ENCODE data around the gene NRF1.

DNA sequence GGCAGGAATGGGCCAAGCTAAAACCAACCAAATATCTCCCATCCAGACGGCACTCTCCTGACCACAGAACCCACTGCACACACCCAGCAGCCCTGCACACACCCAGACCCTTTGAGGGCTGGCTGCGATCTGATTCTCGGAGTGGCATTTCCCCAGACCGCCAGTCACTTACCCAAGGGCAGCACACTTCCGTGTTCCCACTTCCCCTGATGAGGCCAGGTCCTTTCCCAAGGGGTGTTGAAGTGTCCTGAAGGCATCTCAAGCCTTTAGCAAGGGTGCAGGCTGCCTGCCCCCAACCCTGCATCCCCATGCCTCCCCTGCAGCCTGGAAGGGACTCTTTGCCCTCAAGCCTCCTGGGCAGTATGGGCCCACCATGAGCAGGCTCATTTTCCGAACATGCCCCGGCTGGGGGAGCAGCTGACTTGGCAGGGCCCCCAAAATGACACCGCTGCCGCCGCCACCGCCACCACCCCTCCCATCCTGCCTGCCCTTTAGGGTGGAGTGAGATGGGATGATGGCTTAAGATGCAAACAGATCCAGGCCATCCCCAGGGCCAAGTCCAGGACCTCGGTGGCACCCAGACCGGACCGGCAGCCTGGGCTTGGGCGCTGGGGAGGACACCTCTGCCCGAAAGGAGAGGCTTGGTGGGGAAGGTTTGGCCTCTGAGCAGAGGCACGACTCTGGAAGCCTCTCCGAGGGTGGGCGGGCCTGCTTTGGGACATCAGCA is 159.8 kb downstream of the NRF1 start:
- TF ChIP-seq, protein P1, sequence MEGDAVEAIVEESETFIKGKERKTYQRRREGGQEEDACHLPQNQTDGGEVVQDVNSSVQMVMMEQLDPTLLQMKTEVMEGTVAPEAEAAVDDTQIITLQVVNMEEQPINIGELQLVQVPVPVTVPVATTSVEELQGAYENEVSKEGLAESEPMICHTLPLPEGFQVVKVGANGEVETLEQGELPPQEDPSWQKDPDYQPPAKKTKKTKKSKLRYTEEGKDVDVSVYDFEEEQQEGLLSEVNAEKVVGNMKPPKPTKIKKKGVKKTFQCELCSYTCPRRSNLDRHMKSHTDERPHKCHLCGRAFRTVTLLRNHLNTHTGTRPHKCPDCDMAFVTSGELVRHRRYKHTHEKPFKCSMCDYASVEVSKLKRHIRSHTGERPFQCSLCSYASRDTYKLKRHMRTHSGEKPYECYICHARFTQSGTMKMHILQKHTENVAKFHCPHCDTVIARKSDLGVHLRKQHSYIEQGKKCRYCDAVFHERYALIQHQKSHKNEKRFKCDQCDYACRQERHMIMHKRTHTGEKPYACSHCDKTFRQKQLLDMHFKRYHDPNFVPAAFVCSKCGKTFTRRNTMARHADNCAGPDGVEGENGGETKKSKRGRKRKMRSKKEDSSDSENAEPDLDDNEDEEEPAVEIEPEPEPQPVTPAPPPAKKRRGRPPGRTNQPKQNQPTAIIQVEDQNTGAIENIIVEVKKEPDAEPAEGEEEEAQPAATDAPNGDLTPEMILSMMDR (conservative IDR thresholded peaks at IDR 0.05; ENCODE audit: low read depth, low read length), result no peak
- TF ChIP-seq EZH2 (IDR thresholded peaks at IDR 0.05; ENCODE audit: low read length, unreplicated experiment) (no peak), EZH2phosphoT487 (IDR thresholded peaks at IDR 0.05; ENCODE audit: borderline replicate concordance, low read length) (no peak)
